Measurements from ENCODE around the gene DNAJC5G. TPM values are rescaled to one million over a fixed set of nuclear protein-coding genes. Genes with fewer than 3 reads are reported as not detected.
"Not testable (repeated sequence)": the region's sequence is repeated elsewhere in the genome, so short reads cannot be mapped to it uniquely, and the experiment has no call there.

Gene DNAJC5G
- polyA plus RNA-seq, 4 donors: 0.18 to 1.7 (median 0.46) TPM

GRCh38 chr2:27306136-27306535 lies 30.9 kb downstream of the DNAJC5G start:
- DNase-seq (ENCODE audit: low read depth in 4 of 4, low spot score in 3 of 4): no peak

- no peak for DNase-seq (ENCODE audit: low read depth in 4 of 4, low spot score in 3 of 4)
These were observed 31.5 kb downstream of the DNAJC5G start for GRCh38 chr2:27306573-27307286.

GRCh38 chr2:27307287-27307544 lies 32.0 kb downstream of the DNAJC5G start:
- DNase-seq (ENCODE audit: low read depth in 4 of 4, low spot score in 3 of 4): no peak

GRCh38 chr2:27307545-27308358 lies 32.5 kb downstream of the DNAJC5G start:
- no peak for DNase-seq (ENCODE audit: low read depth in 4 of 4, low spot score in 3 of 4)

GRCh38 chr2:27308359-27308881 lies 33.2 kb downstream of the DNAJC5G start, which contains the start of gene UCN:
UCN (minus strand) TSS chr2:27308445; CDS start chr2:27307895, 550 bp downstream.
- peak in 2 of 4 donors; percentile 62 to 67 for DNase-seq (ENCODE audit: low read depth in 4 of 4, low spot score in 3 of 4)

- DNase-seq (ENCODE audit: low read depth in 4 of 4, low spot score in 3 of 4): no peak
These were observed 34.4 kb downstream of the DNAJC5G start for GRCh38 chr2:27309651-27310050.

GRCh38 chr2:27312152-27312551 lies 36.9 kb downstream of the DNAJC5G start:
- DNase-seq (ENCODE audit: low read depth in 4 of 4, low spot score in 3 of 4): no peak

- no peak for DNase-seq (ENCODE audit: low read depth in 4 of 4, low spot score in 3 of 4)
These were observed 38.8 kb downstream of the DNAJC5G start for GRCh38 chr2:27313882-27314645.

GRCh38 chr2:27314709-27315108 lies 39.5 kb downstream of the DNAJC5G start:
- no peak for DNase-seq (ENCODE audit: low read depth in 4 of 4, low spot score in 3 of 4)

GRCh38 chr2:27315122-27315521 lies 39.9 kb downstream of the DNAJC5G start:
- no peak for DNase-seq (ENCODE audit: low read depth in 4 of 4, low spot score in 3 of 4)

- no peak for DNase-seq (ENCODE audit: low read depth in 4 of 4, low spot score in 3 of 4)
These were observed 41.6 kb downstream of the DNAJC5G start for GRCh38 chr2:27316655-27317412.

GRCh38 chr2:27319839-27320238 lies 44.6 kb downstream of the DNAJC5G start:
- not testable (repeated sequence) for DNase-seq (ENCODE audit: low read depth in 4 of 4, low spot score in 3 of 4)

GRCh38 chr2:27320958-27321543 lies 45.8 kb downstream of the DNAJC5G start:
- DNase-seq (ENCODE audit: low read depth in 4 of 4, low spot score in 3 of 4): no peak

- no peak for DNase-seq (ENCODE audit: low read depth in 4 of 4, low spot score in 3 of 4)
These were observed 47.1 kb downstream of the DNAJC5G start for GRCh38 chr2:27322301-27322765.

GRCh38 chr2:27322766-27323595 lies 47.7 kb downstream of the DNAJC5G start, which contains the start of gene MPV17:
MPV17 (minus strand) TSS chr2:27323097; CDS start chr2:27322517, 580 bp downstream.
- peak; percentile 75 to 89 (median 82) for DNase-seq (ENCODE audit: low read depth in 4 of 4, low spot score in 3 of 4)

- DNase-seq (ENCODE audit: low read depth in 4 of 4, low spot score in 3 of 4): no peak
These were observed 48.5 kb downstream of the DNAJC5G start for GRCh38 chr2:27323596-27324285.

- DNase-seq (ENCODE audit: low read depth in 4 of 4, low spot score in 3 of 4): no peak
These were observed 49.5 kb downstream of the DNAJC5G start for GRCh38 chr2:27324720-27325119.
